GM12892 (cell line): ENCODE results near the gene SLC25A30.

Experiments used
- POLR2A ChIP-seq: IDR thresholded peaks from 2 replicates; pipeline ENCODE4 v1.6.1; 2011; ENCODE audit warnings: low read depth, low read length, control low read depth
- POLR2AphosphoS5 ChIP-seq: IDR thresholded peaks from 2 replicates; pipeline ENCODE4 v1.6.1; 2011; ENCODE audit warnings: low read depth, low read length, control low read depth
- TAF1 ChIP-seq: IDR thresholded peaks from 2 replicates; pipeline ENCODE4 v1.6.1; 2011; ENCODE audit warnings: low read depth, mild to moderate bottlenecking, control low read depth, low read length, borderline replicate concordance

- TF ChIP-seq TAF1 (no peak), POLR2A (no peak), POLR2AphosphoS5 (no peak)
These were observed 16.9 kb downstream of the SLC25A30 start for GRCh38 chr13:45401314-45401713.
